Mesangial cell (primary cell): Measurements from ENCODE around the gene OGFRL1. TPM values are rescaled to one million over a fixed set of nuclear protein-coding genes. Genes with fewer than 3 reads are reported as not detected.

Experiments
- total RNA-seq: library from RNA; depleted of rRNA; stranded (reverse); fragments of >200 nt; gene quantifications from 2 replicates; pipeline ENCODE4 v1.2.3, GENCODE V29; 2015

Gene OGFRL1
- 19.1 and 28.0 TPM in 2 replicates for total RNA-seq

DNA sequence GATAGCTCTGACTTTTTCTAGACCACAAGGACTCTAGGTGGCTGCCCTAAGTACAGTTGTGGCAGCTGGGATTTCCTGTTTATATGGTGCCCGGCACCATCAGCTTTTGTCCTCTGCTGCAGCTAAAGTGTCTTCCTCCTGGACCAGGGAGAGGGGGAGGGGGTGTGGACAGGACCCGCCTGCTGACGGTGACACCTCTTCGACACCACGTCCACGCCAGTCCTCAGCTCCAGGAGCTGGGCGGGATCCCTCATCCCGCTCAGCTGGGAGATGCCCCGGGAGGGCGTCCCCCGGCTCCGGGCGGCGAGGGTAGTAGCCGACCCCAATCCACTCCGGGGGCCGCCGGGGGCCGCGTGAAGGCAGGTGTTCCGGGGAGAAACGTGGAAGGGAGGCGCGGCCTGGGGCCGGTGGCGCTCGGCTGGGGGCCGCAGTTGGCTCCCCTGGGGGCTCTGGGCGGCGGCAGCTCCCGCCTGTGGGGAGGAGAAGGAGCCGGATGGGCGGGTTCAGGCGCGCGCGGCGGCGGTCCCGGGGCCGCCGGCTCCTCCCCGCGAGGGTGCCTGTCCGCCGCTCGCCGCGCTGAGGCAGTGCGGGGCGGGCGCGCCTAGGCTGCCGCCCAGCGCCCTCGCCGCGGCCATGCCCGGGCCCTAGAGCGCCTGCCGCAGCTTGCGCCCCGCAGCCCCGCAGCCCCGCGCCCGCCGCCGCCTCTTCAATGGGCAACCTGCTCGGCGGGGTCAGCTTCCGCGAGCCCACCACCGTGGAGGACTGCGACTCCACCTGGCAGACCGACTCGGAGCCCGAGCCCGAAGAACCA, at the start of gene OGFRL1:
Gene OGFRL1 (plus strand): TSS at position 584 of the 811 bp plus-strand sequence. CDS start 126 bp downstream, at position 710.

